ENCODE measurements around the gene TAPBPL.
"Not testable (repeated sequence)": the region's sequence is repeated elsewhere in the genome, so short reads cannot be mapped to it uniquely, and the experiment has no call there.

The TAPBPL gene

DNA sequence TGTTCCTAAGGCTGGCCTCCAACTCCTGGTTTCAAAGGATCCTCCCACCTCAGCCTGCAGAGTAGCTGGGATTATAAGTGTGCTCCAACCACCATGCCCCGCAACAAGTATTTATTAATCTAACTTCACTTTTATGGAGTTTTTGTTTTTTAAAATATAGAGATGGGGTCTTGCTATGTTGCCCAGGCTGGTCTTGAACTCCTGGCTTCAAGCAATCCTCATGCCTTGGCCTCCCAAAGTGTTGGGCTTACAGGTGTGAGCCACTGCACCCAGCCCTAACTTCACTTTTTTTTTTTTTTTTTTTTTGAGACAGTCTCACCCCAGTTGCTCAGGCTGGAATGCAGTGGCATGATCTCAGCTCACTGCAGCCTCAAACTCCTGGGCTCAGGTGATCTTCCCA, 38.8 kb downstream of the TAPBPL start:
- DNase-seq (ENCODE audit: low read depth in 2 of 2), result not testable (repeated sequence)

- DNase-seq (ENCODE audit: low read depth in 2 of 2), result peak; percentile 88 to 95
Measured at GRCh38 chr12:6492838-6493496, 41.1 kb downstream of the TAPBPL start, which contains the start of gene MRPL51. Gene MRPL51, minus strand, starts transcription at chr12:6493262. Its CDS starts 126 bp downstream, at chr12:6493136.

- peak; percentile 89 to 90 for DNase-seq (ENCODE audit: low read depth in 2 of 2)
Measured at GRCh38 chr12:6493497-6494257, 41.8 kb downstream of the TAPBPL start, which contains the start of gene NCAPD2. Gene NCAPD2, plus strand, starts transcription at chr12:6494102. Its CDS starts 997 bp downstream, at chr12:6495099.

GRCh38 chr12:6494258-6494743, 42.5 kb downstream of the TAPBPL start:
- DNase-seq (ENCODE audit: low read depth in 2 of 2), result no peak

DNA sequence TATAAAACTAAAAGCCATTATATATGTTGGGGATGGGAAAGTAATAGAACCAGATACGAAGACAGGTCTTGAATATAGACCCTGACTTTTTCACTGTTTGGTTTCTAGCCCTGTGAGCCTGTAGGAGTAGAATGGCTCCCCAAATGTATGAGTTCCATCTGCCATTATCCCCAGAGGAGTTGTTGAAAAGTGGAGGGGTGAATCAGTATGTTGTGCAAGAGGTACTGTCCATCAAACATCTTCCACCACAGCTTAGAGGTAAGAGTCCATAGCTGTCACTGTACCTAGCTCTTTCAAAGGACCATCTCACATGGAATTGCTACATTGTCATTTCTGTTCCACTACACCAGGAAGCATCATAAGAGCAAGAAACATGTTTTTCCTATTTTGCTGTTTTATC, 43.1 kb downstream of the TAPBPL start:
- DNase-seq (ENCODE audit: low read depth in 2 of 2), result no peak

- not testable (repeated sequence) for DNase-seq (ENCODE audit: low read depth in 2 of 2)
Measured at GRCh38 chr12:6497291-6497690, 45.4 kb downstream of the TAPBPL start.

GRCh38 chr12:6500466-6500865, 48.6 kb downstream of the TAPBPL start:
- no peak for DNase-seq (ENCODE audit: low read depth in 2 of 2)

DNA sequence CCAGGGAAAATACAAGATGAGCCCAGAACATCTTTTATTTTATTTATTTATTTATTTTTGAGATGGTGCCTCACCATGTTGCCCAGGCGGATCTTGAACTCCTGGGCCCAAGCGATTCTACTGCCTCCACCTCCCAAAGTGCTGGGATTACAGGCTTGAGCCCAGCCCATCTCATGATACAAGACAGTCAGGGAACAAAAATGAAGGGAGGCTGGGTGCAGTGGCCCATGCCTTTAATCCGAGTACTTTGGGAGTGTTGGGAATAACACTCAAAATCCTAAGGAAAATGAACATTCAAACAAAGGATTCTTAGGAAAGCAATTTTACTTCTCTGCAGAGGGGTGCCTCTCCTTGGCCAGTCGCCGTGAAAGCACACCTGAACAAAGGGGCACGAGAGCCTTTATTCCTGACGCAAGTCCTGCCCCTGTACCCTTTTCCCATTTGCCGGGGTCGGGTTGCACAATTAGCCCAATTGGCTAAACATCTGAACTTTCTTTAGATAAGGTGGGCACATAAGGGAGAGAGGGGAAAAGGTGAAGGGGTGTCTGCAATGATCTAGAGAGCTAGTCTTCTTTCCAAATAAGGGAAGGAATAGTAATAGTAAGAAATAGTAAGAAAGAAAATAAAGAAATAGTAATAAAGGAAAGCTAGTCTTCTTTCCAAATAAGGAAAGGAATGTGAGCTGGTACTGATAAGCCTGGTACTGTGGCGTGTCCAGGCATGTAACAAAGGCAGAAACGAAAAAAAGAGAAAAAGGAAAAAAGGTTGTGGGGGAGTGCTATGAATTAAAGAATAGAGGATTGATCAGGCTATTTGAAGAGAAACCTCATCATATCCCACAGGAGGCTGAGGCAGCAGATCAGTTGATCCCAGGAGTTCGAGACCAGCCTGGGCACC, 55.5 kb downstream of the TAPBPL start:
- DNase-seq (ENCODE audit: low read depth in 2 of 2), result no peak

- no peak for DNase-seq (ENCODE audit: low read depth in 2 of 2)
Measured at GRCh38 chr12:6508087-6508486, 56.2 kb downstream of the TAPBPL start.
